ENCODE results near the gene BSG. TPM values are rescaled to one million over a fixed set of nuclear protein-coding genes. Genes with fewer than 3 reads are reported as not detected.
"Not testable (repeated sequence)": the region's sequence is repeated elsewhere in the genome, so short reads cannot be mapped to it uniquely, and the experiment has no call there.

BSG gene
- total RNA-seq, 1 donor = 191 TPM

- no peak for TF ChIP-seq CTCF (IDR thresholded peaks at IDR 0.05; ENCODE audit: insufficient read depth, low read depth, low read length)
Measured at GRCh38 chr19:583198-583967, 11.0 kb downstream of the BSG start.

GRCh38 chr19:583968-584239 is 11.5 kb downstream of the BSG start:
- no peak for DNase-seq (ENCODE audit: low read depth)
- no peak for TF ChIP-seq CTCF (IDR thresholded peaks at IDR 0.05; ENCODE audit: insufficient read depth, low read depth, low read length)
- H3K4me3 ChIP-seq (ENCODE audit: low read depth, low read length) = no peak overlapping the region

More at GRCh38 chr19:583198-583967, 11.0 kb downstream of the BSG start:
- no peak overlapping the region for H3K4me3 ChIP-seq (ENCODE audit: low read depth, low read length)
- DNase-seq (ENCODE audit: low read depth) = no peak

- DNase-seq (ENCODE audit: low read depth) = peak; percentile 63
- peak; percentile 95 for TF ChIP-seq CTCF (IDR thresholded peaks at IDR 0.05; ENCODE audit: insufficient read depth, low read depth, low read length)
Measured at GRCh38 chr19:584240-585001, 12.0 kb downstream of the BSG start.

GRCh38 chr19:585146-585545 is 12.8 kb downstream of the BSG start:
- not testable (repeated sequence) for DNase-seq (ENCODE audit: low read depth); H3K4me3 ChIP-seq (ENCODE audit: low read depth, low read length)

More at GRCh38 chr19:584240-585001, 12.0 kb downstream of the BSG start:
- H3K4me3 ChIP-seq (ENCODE audit: low read depth, low read length) = no peak overlapping the region

- no peak for DNase-seq (ENCODE audit: low read depth)
- no peak for TF ChIP-seq CTCF (IDR thresholded peaks at IDR 0.05; ENCODE audit: insufficient read depth, low read depth, low read length)
- no peak overlapping the region for H3K4me3 ChIP-seq (ENCODE audit: low read depth, low read length)
Measured at GRCh38 chr19:585551-586110, 13.2 kb downstream of the BSG start.

GRCh38 chr19:588093-588740 is 15.8 kb downstream of the BSG start:
- peak; percentile 86 for DNase-seq (ENCODE audit: low read depth)

More at GRCh38 chr19:588093-588740, 15.8 kb downstream of the BSG start:
- peak; percentile 74 for TF ChIP-seq CTCF (IDR thresholded peaks at IDR 0.05; ENCODE audit: insufficient read depth, low read depth, low read length)
- H3K4me3 ChIP-seq (ENCODE audit: low read depth, low read length) = peak overlapping the region; percentile 12
